ENCODE measurements around the gene FGD5.
"Not testable (repeated sequence)": the region's sequence is repeated elsewhere in the genome, so short reads cannot be mapped to it uniquely, and the experiment has no call there.

The FGD5 gene

GRCh38 chr3:14898929-14899328, 80.2 kb downstream of the FGD5 start:
- H3K36me3 Mint-ChIP-seq: no peaks in the 10 kb centered on the region
- no peak overlapping the region for H3K4me3 Mint-ChIP-seq
- peaks cover 2% of the 10 kb centered on the region for H3K27me3 Mint-ChIP-seq
- no peaks in the 10 kb centered on the region for H3K9me3 Mint-ChIP-seq (ENCODE audit: low read depth)
- H3K4me1 Mint-ChIP-seq (ENCODE audit: low read depth): peaks cover 1% of the 10 kb centered on the region
- no peak overlapping the region for H3K27ac Mint-ChIP-seq

GRCh38 chr3:14899993-14900618, 81.3 kb downstream of the FGD5 start:
- H3K4me3 Mint-ChIP-seq: no peak overlapping the region
- peaks cover 2% of the 10 kb centered on the region for H3K36me3 Mint-ChIP-seq
- H3K27me3 Mint-ChIP-seq: peaks cover 2% of the 10 kb centered on the region
- H3K4me1 Mint-ChIP-seq (ENCODE audit: low read depth): peaks cover 1% of the 10 kb centered on the region
- no peak overlapping the region for H3K27ac Mint-ChIP-seq
- H3K9me3 Mint-ChIP-seq (ENCODE audit: low read depth): peaks cover 3% of the 10 kb centered on the region

- Mint-ChIP-seq H3K4me3 (no peak overlapping the region), H3K4me1 (ENCODE audit: low read depth) (peaks cover 1% of the 10 kb centered on the region), H3K9me3 (ENCODE audit: low read depth) (peaks cover 8% of the 10 kb centered on the region), H3K36me3 (peaks cover 3% of the 10 kb centered on the region), H3K27ac (no peak overlapping the region), H3K27me3 (peaks cover 2% of the 10 kb centered on the region)
Observed at GRCh38 chr3:14900881-14901873, 82.4 kb downstream of the FGD5 start.

- Mint-ChIP-seq H3K4me1 (ENCODE audit: low read depth) (peaks cover 1% of the 10 kb centered on the region), H3K27me3 (peaks cover 2% of the 10 kb centered on the region), H3K27ac (no peak overlapping the region), H3K36me3 (peaks cover 3% of the 10 kb centered on the region), H3K9me3 (ENCODE audit: low read depth) (peaks cover 8% of the 10 kb centered on the region), H3K4me3 (no peak overlapping the region)
Observed at GRCh38 chr3:14902719-14903118, 84.0 kb downstream of the FGD5 start.

GRCh38 chr3:14903501-14903900, 84.7 kb downstream of the FGD5 start:
- not testable (repeated sequence) for H3K27ac Mint-ChIP-seq; H3K9me3 Mint-ChIP-seq (ENCODE audit: low read depth); H3K36me3 Mint-ChIP-seq; H3K4me3 Mint-ChIP-seq; H3K27me3 Mint-ChIP-seq; H3K4me1 Mint-ChIP-seq (ENCODE audit: low read depth)

GRCh38 chr3:14905055-14905657, 86.4 kb downstream of the FGD5 start:
- Mint-ChIP-seq H3K27ac (no peak overlapping the region), H3K4me1 (ENCODE audit: low read depth) (no peaks in the 10 kb centered on the region), H3K36me3 (peaks cover 3% of the 10 kb centered on the region), H3K4me3 (no peak overlapping the region), H3K9me3 (ENCODE audit: low read depth) (peaks cover 8% of the 10 kb centered on the region), H3K27me3 (no peaks in the 10 kb centered on the region)

- H3K4me3 Mint-ChIP-seq: no peak overlapping the region
- H3K9me3 Mint-ChIP-seq (ENCODE audit: low read depth): peaks cover 8% of the 10 kb centered on the region
- peaks cover 3% of the 10 kb centered on the region for H3K36me3 Mint-ChIP-seq
- no peak overlapping the region for H3K27ac Mint-ChIP-seq
- no peaks in the 10 kb centered on the region for H3K4me1 Mint-ChIP-seq (ENCODE audit: low read depth)
- no peaks in the 10 kb centered on the region for H3K27me3 Mint-ChIP-seq
Observed at GRCh38 chr3:14906355-14906971, 87.7 kb downstream of the FGD5 start.

- H3K4me3 Mint-ChIP-seq: no peak overlapping the region
- peaks cover 1% of the 10 kb centered on the region for H3K27me3 Mint-ChIP-seq
- peaks cover 3% of the 10 kb centered on the region for H3K36me3 Mint-ChIP-seq
- peaks cover 8% of the 10 kb centered on the region for H3K9me3 Mint-ChIP-seq (ENCODE audit: low read depth)
- H3K4me1 Mint-ChIP-seq (ENCODE audit: low read depth): no peaks in the 10 kb centered on the region
- H3K27ac Mint-ChIP-seq: no peak overlapping the region
Observed at GRCh38 chr3:14907043-14907966, 88.5 kb downstream of the FGD5 start.

GRCh38 chr3:14909250-14909649, 90.5 kb downstream of the FGD5 start:
- Mint-ChIP-seq H3K27ac (no peak overlapping the region), H3K27me3 (peaks cover 1% of the 10 kb centered on the region), H3K4me1 (ENCODE audit: low read depth) (no peaks in the 10 kb centered on the region), H3K9me3 (ENCODE audit: low read depth) (peaks cover 8% of the 10 kb centered on the region), H3K4me3 (no peak overlapping the region), H3K36me3 (peaks cover 3% of the 10 kb centered on the region)

GRCh38 chr3:14911651-14912050, 92.9 kb downstream of the FGD5 start:
- no peak overlapping the region for H3K27ac Mint-ChIP-seq
- H3K4me3 Mint-ChIP-seq: no peak overlapping the region
- H3K4me1 Mint-ChIP-seq (ENCODE audit: low read depth): no peaks in the 10 kb centered on the region
- peaks cover 1% of the 10 kb centered on the region for H3K27me3 Mint-ChIP-seq
- no peaks in the 10 kb centered on the region for H3K9me3 Mint-ChIP-seq (ENCODE audit: low read depth)
- no peaks in the 10 kb centered on the region for H3K36me3 Mint-ChIP-seq

- no peaks in the 10 kb centered on the region for H3K36me3 Mint-ChIP-seq
- H3K4me3 Mint-ChIP-seq: no peak overlapping the region
- no peak overlapping the region for H3K27ac Mint-ChIP-seq
- H3K9me3 Mint-ChIP-seq (ENCODE audit: low read depth): no peaks in the 10 kb centered on the region
- peaks cover 1% of the 10 kb centered on the region for H3K27me3 Mint-ChIP-seq
- H3K4me1 Mint-ChIP-seq (ENCODE audit: low read depth): no peaks in the 10 kb centered on the region
Observed at GRCh38 chr3:14913071-14913925, 94.5 kb downstream of the FGD5 start.

- no peaks in the 10 kb centered on the region for H3K36me3 Mint-ChIP-seq
- no peak overlapping the region for H3K4me3 Mint-ChIP-seq
- no peaks in the 10 kb centered on the region for H3K4me1 Mint-ChIP-seq (ENCODE audit: low read depth)
- no peaks in the 10 kb centered on the region for H3K9me3 Mint-ChIP-seq (ENCODE audit: low read depth)
- H3K27me3 Mint-ChIP-seq: peaks cover 1% of the 10 kb centered on the region
- H3K27ac Mint-ChIP-seq: no peak overlapping the region
Observed at GRCh38 chr3:14913926-14914778, 95.4 kb downstream of the FGD5 start.

- Mint-ChIP-seq H3K27ac (no peak overlapping the region), H3K4me3 (no peak overlapping the region), H3K9me3 (ENCODE audit: low read depth) (no peaks in the 10 kb centered on the region), H3K4me1 (ENCODE audit: low read depth) (no peaks in the 10 kb centered on the region), H3K36me3 (no peaks in the 10 kb centered on the region), H3K27me3 (peaks cover 1% of the 10 kb centered on the region)
Observed at GRCh38 chr3:14914779-14915117, 96.0 kb downstream of the FGD5 start.
